NCI-H1092 (cell line): ENCODE measurements around the gene SST.

Experiments
- DNase-seq: peaks from one replicate; lab custom pipeline; 2025; lab: John Stamatoyannopoulos, UW

SST gene

DNA sequence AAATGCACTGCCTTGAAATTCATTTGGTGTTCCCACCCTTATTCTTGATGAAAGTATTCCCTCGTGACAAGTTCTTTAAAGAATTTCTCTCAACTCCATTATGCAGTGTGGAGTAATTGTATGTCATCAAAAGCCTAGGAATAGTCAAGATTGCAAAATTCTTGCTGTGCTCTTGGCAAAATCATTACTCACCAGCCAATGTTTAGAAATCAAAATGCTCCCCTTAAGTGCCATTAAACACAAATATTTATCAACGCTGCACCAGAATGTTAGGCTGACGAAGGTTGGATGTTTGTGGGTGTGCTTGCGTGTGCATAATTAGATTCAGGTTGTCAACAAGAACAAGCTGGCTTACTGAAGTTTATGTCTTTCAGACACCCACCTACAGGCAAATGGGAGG is 40.5 kb downstream of the SST start:
- DNase-seq, result no peak

DNA sequence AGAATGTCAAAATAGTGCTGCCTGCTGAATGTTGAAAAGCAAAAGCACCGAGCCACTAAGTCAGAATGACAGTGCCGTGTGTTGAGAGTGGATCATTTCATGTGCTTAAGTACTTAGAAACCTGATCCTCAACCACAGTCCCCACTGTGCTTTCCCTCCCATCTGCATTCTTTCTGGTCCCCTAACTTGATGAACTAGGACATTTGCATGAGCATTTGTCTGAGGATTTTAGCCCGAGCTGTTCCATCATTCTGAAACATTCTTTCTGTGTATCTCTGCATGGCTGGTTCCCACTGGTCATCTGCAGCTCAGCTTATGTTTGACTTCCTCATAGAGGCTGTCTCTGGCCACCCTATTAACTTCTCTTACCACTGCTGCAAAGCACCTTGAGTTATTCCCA is 42.0 kb downstream of the SST start:
- DNase-seq, result no peak

DNA sequence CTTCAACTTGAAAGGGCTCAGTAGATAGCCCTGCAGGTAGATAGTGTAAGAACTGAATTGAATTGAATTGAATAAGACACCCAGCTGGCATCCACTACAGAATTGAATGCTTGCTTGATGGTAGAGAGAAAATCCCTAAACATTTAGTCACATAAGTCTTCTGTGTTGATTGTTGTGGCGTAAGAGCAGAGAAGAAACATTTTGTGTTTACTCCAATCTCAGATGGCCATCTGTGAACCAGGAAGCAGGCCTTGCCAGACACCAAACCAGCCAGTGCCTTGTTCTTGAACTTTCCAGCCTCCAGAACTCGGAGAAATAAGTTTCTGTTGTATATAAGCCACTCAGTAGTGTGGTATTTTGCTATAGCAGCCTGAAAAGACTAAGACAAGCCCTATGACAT is 43.6 kb downstream of the SST start:
- no peak for DNase-seq

DNA sequence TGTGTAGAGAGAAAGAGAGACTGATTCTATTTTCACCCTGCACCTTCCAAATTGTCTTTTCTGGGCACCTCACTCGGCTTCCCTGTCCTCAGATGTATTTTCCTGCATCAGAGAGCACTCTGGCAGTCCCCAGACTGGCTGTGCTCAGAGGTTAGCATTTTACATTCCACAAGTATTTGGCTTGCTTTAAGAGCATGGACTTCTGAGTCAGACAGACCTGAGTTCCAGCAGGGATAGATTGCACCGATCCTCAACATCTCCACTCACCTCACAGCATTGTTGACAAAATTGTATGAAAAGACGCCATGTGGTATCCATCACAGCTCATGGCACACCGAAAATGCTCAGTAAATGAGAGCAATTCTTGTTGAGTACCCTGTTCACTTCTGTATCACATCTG is 45.6 kb downstream of the SST start:
- DNase-seq, result no peak

DNA sequence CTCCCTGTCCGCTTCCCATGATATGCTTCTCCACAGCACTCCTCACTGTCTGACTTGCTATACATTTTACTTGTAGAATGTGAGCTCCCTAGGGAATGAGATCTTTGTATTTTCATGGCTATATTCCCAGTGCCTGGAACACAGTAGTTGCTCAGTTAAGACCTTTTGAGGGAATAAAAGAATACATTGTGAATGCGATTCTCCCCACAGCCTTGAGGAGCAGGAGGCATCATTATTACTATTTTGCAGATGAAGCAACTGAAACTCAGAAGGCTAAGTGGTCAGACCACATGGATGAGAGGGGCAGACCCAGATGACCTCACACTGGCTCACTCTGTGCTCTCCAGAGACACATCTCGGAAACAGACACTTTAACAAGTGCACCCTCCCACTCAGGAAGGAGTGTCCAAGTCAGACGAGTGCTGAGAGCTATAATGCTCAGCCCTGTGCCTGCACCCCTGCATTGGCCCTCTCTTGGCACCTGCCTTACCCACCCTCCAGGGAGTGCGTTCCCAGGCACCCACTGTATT is 46.8 kb downstream of the SST start:
- no peak for DNase-seq

DNA sequence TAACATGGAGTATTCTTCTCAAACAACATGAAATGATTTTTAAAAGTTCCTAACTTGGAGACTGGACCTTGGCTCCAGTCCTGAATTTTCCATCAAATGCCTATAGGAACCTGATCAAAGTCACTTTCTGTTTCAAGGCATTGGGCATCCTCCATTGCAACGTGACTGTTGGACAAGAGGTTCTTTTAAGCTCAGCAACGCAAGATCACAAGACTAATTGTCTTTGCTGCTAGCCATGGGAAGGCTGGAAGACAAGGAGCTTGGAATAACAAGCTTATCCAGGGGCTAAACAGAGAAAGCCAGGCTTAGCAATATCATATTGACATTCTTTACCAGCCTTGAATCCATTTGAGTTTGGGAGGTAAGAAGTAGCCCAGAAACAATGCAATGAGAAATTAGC is 48.3 kb downstream of the SST start:
- no peak for DNase-seq

DNA sequence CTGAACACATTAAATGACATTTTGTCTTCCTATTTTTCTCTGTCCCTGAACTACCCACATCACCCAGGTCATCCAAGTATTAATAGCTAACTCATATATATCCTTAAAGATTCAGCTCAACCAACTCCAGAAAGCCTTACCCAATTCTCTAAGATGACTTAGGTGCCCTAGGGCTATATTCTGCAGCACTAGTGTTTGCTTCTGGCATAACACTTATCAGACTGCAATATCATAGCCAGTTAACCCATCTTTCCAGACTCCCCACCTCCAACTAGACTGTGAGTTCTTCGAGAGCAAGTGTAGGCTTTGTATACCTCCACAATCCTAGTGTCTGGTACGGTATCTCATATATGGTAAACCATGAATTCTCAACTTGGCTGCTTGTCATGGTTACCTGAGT is 50.7 kb downstream of the SST start:
- DNase-seq, result no peak
